MCF 10A (cell line): Measurements from ENCODE around the gene AMH. TPM values are rescaled to one million over a fixed set of nuclear protein-coding genes. Genes with fewer than 3 reads are reported as not detected.
"Not testable (repeated sequence)": the region's sequence is repeated elsewhere in the genome, so short reads cannot be mapped to it uniquely, and the experiment has no call there.

Source experiments
- Bru-seq: library from RNA; stranded (reverse); fragments of 400-500 nt; gene quantifications from one replicate; lab custom pipeline; 2021; lab: Mats Ljungman, UMichigan
- BruChase-seq, 2 experiments: library from RNA; stranded (reverse); fragments of 400-500 nt; gene quantifications; one replicate each; lab custom pipeline; 2021; lab: Mats Ljungman, UMichigan
- BruUV-seq: library from RNA; stranded (reverse); fragments of 400-500 nt; replicated peaks from 2 replicates; lab custom pipeline; 2021; lab: Mats Ljungman, UMichigan
- CTCF ChIA-PET: fragments of 300-600 bp; sonication (Branson Sonifier 250); formaldehyde crosslinking; extraction: SDS; loops from one replicate; lab custom pipeline; 2021; ENCODE audit warnings: antibody characterized with exemption, inconsistent platforms; lab: Yijun Ruan, JAX
- POLR2A ChIA-PET: fragments of 300-600, 350-650 bp; sonication (Branson Sonifier 250); formaldehyde crosslinking; extraction: SDS; loops from one replicate; lab custom pipeline; 2020; ENCODE audit warnings: antibody characterized with exemption, inconsistent platforms; lab: Yijun Ruan, JAX
- DNase-seq: peaks from one replicate; pipeline ENCODE4 v3.0.0-alpha.2; 2018; ENCODE audit not compliant: unreplicated experiment
- H3K27ac Mint-ChIP-seq: one replicate; pipeline ENCODE4 v1.8.0; 2022; ENCODE audit warnings: mild to moderate bottlenecking, low read depth, mixed read lengths; ENCODE audit not compliant: unreplicated experiment
- H3K27me3 Mint-ChIP-seq: one replicate; pipeline ENCODE4 v1.8.0; 2022; ENCODE audit warnings: mixed read lengths; ENCODE audit not compliant: insufficient read depth, unreplicated experiment
- H3K36me3 Mint-ChIP-seq: one replicate; pipeline ENCODE4 v1.8.0; 2022; ENCODE audit warnings: mild to moderate bottlenecking, moderate library complexity, mixed read lengths; ENCODE audit not compliant: insufficient read depth, unreplicated experiment
- H3K4me1 Mint-ChIP-seq: one replicate; pipeline ENCODE4 v1.8.0; 2022; ENCODE audit warnings: mixed read lengths; ENCODE audit not compliant: insufficient read depth, unreplicated experiment
- H3K4me3 Mint-ChIP-seq: one replicate; pipeline ENCODE4 v1.8.0; 2022; ENCODE audit warnings: mild to moderate bottlenecking, moderate library complexity, mixed read lengths; ENCODE audit not compliant: unreplicated experiment
- H3K9me3 Mint-ChIP-seq: one replicate; pipeline ENCODE4 v1.8.0; 2022; ENCODE audit warnings: mixed read lengths; ENCODE audit not compliant: unreplicated experiment
- intact Hi-C: fragments of 100-400 bp; cut with micrococcal nuclease; formaldehyde crosslinking; loops from 2 replicates; pipeline ENCODE4 v1.14.1; 2022
- long read RNA-seq: library from polyadenylated mRNA; stranded (forward); transcript quantifications from one replicate; pipeline ENCODE4 v2.0.0, GENCODE V29; 2022
- total RNA-seq: library from RNA; stranded (reverse); gene quantifications from 2 replicates; pipeline ENCODE4 v1.2.3, GENCODE V29; 2022
- TF ChIP-seq, protein P1 (sequence below): fragments of 200-600 bp; IDR thresholded peaks from one replicate; pipeline ENCODE4 v1.8.0; 2022; ENCODE audit warnings: antibody characterized with exemption, mild to moderate bottlenecking; ENCODE audit not compliant: unreplicated experiment

The AMH gene
- total RNA-seq (11.9 and 21.2 TPM in 2 replicates), Bru-seq, nascent RNA (percentile 50 among the genes with signal in this experiment), BruChase-seq, experiment 1, labeled RNA remaining after a 6-hour chase (percentile 90 among the genes with signal in this experiment), BruChase-seq, experiment 2, labeled RNA remaining after a 2-hour chase (percentile 72 among the genes with signal in this experiment)
- long read RNA-seq, transcript AMH-202 (3 exons, 1,686 nt), result major isoform, 7 of 8 reads
- long read RNA-seq, partial matches to known transcripts, result 0 of 8 reads
- long read RNA-seq, other reads (novel, unspliced or antisense), result 1 of 8 reads

DNA sequence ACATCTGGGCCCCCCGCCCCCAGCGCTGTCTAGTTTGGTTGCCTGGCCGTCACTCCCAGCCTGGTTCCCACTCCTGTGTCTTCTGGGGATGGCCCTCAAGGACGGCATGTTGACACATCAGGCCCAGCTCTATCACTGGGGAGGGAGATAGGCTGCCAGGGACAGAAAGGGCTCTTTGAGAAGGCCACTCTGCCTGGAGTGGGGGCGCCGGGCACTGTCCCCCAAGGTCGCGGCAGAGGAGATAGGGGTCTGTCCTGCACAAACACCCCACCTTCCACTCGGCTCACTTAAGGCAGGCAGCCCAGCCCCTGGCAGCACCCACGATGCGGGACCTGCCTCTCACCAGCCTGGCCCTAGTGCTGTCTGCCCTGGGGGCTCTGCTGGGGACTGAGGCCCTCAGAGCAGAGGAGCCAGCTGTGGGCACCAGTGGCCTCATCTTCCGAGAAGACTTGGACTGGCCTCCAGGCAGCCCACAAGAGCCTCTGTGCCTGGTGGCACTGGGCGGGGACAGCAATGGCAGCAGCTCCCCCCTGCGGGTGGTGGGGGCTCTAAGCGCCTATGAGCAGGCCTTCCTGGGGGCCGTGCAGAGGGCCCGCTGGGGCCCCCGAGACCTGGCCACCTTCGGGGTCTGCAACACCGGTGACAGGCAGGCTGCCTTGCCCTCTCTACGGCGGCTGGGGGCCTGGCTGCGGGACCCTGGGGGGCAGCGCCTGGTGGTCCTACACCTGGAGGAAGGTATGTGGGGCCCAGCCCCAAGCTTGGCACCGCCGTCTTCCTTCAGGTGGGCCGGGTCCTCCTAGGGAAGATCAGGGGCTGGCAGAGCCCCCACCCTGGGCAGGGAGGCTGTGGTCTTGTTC is at the start of gene AMH:
AMH (plus strand) TSS at position 314 of the 857 bp plus-strand sequence; CDS start at position 324, 10 bp downstream.
- intact Hi-C loops, result no loop called here
- BruUV-seq, result no TSS peak
- POLR2A ChIA-PET, result interaction anchor here (0.5 to 1.8 kb wide), 4 partner anchors 9 to 116 kb away, joined by 3 to 7 read pairs (median 3); no protein-coding TSS in a partner anchor

GRCh38 chr19:2199861-2200623 is 49.1 kb upstream of the AMH start:
- no TSS peak for BruUV-seq
- no peak overlapping the region for H3K4me3 Mint-ChIP-seq

More for the DNA sequence above, at the start of gene AMH:
- H3K4me3 Mint-ChIP-seq, result no peak within 1 kb of the TSS
- no peaks in the 10 kb centered on the region for H3K27me3 Mint-ChIP-seq
- CTCF ChIA-PET, result no interaction called here
- no peaks in the 10 kb centered on the region for H3K9me3 Mint-ChIP-seq
- TF ChIP-seq, protein P1, sequence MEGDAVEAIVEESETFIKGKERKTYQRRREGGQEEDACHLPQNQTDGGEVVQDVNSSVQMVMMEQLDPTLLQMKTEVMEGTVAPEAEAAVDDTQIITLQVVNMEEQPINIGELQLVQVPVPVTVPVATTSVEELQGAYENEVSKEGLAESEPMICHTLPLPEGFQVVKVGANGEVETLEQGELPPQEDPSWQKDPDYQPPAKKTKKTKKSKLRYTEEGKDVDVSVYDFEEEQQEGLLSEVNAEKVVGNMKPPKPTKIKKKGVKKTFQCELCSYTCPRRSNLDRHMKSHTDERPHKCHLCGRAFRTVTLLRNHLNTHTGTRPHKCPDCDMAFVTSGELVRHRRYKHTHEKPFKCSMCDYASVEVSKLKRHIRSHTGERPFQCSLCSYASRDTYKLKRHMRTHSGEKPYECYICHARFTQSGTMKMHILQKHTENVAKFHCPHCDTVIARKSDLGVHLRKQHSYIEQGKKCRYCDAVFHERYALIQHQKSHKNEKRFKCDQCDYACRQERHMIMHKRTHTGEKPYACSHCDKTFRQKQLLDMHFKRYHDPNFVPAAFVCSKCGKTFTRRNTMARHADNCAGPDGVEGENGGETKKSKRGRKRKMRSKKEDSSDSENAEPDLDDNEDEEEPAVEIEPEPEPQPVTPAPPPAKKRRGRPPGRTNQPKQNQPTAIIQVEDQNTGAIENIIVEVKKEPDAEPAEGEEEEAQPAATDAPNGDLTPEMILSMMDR, result no peak
- no peak within 1 kb of the TSS for H3K27ac Mint-ChIP-seq
- no peak for DNase-seq
- H3K4me1 Mint-ChIP-seq, result peaks cover 5% of the 10 kb centered on the region
- peaks cover 52% of the 10 kb centered on the region for H3K36me3 Mint-ChIP-seq

GRCh38 chr19:2200624-2201294 is 48.4 kb upstream of the AMH start:
- H3K9me3 Mint-ChIP-seq, DNase-seq, H3K4me1 Mint-ChIP-seq, H3K27ac Mint-ChIP-seq, CTCF ChIA-PET, intact Hi-C loops, H3K27me3 Mint-ChIP-seq, POLR2A ChIA-PET, BruUV-seq, H3K4me3 Mint-ChIP-seq: not testable (repeated sequence)
- H3K36me3 Mint-ChIP-seq, result peaks cover 40% of the 10 kb centered on the region

More at GRCh38 chr19:2199861-2200623, 49.1 kb upstream of the AMH start:
- TF ChIP-seq, protein P1, result no peak
- Mint-ChIP-seq H3K27ac (no peak overlapping the region), H3K36me3 (peaks cover 40% of the 10 kb centered on the region), H3K4me1 (no peaks in the 10 kb centered on the region), H3K27me3 (no peaks in the 10 kb centered on the region), H3K9me3 (no peaks in the 10 kb centered on the region)
- no peak for DNase-seq
- ChIA-PET CTCF (interaction anchor here (1.2 kb wide), 1 partner anchor 44 kb away, joined by 5 read pairs; no protein-coding TSS in a partner anchor), POLR2A (no interaction called here)
- intact Hi-C loops, result no loop called here
